Dermis microvascular lymphatic vessel endothelial cell (primary cell): ENCODE measurements around the gene SHROOM2. TPM values are rescaled to one million over a fixed set of nuclear protein-coding genes. Genes with fewer than 3 reads are reported as not detected.
A peak's percentile ranks its signal among the peaks of the same experiment; 100 is the strongest.
"Not testable (repeated sequence)": the region's sequence is repeated elsewhere in the genome, so short reads cannot be mapped to it uniquely, and the experiment has no call there.

Experiments used
- DNase-seq, 2 donors: peaks; one replicate each; pipeline versions ENCODE4 v3.0.0 to v3.0.0-alpha.2; 2010; ENCODE audit warnings: low read depth in 2 of 2
- total RNA-seq: library from RNA; depleted of rRNA; stranded (reverse); fragments of >200 nt; gene quantifications from 2 replicates; pipeline ENCODE4 v1.2.1, GENCODE V29; 2014

SHROOM2 gene
- total RNA-seq, 1 donor from 2014 or later = 5.3 TPM

DNA sequence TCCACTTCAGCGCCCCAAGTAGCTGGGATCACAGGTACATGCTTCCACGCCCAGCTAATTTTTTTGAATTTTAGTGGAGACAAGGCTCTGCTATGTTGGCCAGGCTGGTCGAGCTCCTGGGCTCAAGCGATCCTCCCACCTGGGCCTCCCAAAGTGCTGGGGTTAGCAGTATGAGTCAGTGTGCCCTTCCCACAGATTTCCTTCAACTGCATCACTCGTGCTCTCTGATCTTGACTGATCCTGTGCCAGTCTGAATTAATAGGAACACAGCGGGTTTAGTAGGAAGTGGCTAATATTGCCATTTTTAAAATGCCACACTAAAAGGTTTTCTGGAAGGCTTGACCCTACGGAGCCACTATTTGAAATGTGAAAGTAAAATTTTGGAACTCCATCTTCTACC is 4.3 kb upstream of the SHROOM2 start:
- DNase-seq = no peak

DNA sequence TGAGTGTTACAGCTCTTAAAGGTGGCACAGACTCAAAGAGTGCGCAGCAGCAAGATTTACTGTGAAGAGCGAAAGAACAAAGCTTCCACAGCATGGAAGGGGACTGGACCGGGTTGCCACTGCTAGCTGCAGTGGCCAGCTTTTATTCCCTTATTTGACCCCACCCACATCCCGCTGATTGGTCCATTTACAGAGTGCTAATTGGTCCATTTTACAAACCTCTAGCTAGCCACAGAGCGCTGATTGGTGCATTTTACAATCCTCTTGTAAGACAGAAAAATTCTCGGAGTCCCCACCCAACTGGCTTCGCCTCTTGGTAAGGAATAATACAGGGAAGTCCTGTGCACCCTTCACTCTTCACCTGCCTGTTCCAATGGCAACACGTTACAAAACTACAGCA is 1.9 kb upstream of the SHROOM2 start:
- no peak for DNase-seq

DNA sequence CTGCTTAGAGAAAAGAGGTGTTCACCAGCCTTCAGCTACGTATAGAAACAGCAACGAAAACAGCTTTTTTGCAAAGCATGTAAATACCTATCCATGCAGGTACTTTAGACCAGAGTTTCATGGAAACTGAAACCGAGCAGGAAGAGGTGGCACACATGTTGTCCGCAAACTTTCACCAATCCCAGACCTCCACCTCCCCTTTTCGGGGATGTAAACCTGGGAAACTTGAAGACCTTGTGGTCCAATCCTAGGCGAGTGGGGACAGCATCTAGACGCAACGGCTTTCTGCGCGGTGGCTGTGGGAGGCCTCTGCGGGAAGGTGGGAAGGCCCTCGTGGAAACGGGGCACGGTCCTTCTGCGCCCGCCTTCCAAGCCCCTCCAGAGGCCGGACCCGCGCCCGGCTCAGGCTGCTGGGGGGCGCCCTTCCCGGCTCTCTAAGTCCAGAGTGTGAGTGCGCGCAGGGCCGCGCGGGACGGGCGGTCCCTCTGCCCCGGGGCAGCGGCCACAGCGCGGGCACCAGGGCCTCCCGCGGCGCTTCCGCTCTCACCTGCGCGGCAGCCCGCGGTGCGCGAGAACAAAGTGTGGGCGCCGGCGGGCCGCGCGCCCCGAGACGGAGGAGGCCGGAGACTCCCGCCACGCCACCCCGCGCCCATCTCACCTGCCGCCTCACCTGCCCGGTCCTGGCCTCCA is 830 bp upstream of the SHROOM2 start:
- peak in 1 of 2 donors; percentile 9 for DNase-seq

DNA sequence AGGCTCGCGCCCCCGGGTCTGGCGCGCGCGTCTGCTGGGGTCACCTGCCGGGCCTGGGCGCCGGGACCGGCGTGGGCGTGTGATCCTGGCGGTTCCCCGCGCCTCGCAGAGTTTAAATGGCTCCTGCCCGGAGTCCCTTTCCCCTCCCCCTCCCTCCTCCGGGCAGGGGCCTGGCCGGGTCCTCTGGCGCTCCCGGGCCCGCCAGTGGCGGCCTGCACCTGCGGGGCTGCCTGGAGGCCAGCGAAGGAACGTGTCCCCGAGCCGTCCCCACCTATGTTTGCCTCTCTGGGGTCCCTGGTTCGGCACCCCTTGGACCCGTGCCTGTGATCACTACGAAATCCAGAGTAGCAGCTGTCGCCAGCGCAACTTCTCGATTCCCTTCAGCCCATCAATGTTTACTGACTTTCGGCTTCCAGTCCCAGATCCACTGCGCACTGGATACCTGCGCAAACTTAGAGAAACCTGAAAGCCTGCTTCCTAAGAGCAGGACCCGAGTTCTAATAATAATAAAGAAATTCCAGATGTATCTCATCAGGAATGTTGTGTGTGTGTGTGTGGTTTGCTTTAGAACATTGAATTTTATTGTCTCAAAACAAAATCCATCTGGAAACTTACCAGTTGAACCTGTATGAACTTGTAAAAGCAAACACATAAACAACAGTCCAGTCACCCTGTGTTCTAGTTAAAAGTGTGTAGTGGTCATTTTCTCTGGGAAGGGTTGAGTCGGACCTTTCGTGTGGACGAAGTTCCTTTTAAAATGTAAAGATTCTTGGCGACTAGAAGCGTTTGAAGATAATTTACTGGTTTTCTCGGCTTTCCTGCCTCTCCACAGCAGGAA is 788 bp downstream of the SHROOM2 start:
- DNase-seq = peak in 1 of 2 donors; percentile 26

DNA sequence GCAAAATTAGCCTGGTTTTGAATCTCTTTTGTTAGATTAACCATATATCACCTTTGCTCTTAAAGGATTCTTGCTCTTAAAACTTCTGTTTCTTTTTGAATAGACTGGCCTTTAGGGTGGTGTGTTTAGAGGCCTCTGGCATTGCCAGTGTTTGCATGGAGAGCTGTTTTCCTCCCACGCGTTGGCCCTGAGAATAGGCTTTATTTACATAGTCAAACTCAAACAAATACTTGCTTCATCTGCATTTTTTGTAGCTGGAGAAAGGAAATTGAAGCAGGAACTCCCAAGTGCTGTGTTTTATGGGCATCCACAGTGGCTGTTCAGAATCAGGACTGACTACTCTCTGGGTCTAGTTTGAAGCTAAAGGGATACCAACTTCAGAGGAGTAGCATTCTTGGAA is 2.7 kb downstream of the SHROOM2 start:
- peak; percentile 25 to 72 for DNase-seq

DNA sequence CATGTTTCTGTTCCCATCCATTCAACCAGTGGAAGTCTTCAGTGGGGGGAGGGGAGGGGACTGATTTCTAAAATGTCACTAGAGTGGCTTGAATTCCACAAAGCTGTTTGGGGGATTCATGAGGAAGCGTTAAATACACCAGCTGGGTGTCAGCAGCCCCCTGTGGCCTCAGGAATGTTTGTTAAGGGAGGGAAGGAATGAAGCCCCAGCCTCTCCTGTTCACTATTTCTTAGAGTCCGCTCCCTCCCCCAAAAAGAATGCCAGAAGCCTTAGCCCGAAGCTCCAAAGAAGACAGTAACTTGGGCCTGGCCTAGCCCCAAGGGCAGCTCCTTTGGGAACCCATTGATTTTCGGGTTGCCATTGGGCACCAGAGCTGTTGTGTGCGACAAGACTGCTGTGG is 3.3 kb downstream of the SHROOM2 start:
- no peak for DNase-seq

DNA sequence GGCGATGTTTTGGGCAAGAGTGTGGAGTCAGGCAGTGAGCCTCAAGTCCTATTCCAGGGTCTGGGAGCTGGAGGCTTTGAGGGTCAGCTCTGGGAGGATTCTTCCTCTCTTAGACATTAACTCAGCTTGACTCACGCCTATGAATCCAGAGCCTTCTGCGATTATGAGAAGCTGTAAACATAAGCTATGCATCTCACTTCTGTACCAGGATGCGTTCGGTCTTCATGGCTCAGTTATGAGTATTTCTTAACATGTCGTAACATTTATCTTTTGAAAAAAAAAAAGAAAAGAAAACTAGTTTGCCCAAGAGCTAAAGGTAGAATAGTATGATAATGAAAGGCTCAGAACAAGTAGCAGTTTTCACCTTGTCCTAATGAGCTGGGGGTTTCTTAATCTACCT is 4.6 kb downstream of the SHROOM2 start:
- DNase-seq = no peak

DNA sequence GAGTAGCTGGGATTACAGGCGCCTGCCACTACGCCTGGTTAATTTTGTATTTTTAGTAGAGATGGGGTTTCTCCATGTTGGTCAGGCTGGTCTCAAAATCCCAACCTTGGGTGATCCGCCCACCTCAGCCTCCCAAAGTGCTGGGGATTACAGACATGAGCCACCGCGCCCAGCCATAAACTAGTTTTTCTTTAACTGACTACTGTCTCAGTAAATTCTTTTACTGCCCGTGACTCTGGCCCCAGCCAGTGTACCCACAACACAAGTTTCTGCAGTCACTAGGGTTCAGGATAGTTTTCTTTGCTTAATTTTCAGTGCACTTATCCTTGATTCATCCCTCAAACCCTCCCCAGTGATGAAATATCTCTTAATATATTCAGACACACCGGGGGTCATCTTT is 8.3 kb downstream of the SHROOM2 start:
- no peak for DNase-seq

DNA sequence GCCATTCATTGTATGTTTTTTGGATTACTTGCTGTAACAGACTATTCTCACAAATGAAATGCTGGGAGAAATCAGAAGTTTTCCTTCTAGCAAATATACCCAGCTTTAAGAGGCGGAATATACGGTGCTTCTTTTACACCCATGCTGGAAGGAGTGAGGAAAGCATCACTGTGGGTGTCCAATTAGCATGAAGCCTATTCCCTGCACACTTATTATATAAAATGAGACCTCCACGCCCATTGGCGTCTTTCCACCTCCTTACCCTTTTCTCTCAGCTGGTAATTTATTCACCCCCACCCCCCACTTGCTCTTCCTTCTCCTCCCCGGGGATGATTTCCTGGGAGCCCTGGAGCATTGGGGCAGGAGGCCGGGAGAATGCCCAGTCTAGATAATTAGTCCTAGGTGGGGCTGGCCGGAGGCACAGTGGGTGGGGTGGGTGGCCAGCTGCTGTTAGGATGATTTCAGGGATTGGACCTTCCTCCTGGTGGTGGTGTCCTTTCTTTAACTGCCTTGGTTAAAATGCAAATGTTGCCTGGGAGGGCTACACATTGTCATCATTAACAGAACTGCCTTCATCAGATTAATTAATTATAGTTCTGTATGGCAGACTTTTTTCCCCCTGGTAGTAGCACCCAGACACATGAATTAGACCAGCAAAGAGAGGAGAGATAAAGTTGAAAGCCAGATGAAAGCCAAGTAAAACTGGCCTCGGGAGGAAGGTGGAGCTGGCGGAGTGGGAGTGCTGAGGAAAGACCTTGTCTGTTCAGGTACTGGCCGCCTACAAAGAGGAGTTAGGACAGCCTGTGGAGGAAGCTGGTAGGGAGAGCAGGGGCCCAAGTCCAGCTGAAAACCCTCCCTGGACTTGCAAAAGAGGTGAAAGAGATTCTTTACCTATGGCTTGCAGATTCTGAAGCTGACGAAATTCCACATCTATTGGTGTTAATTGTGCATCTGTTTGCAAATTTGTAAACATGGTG is 11.4 kb downstream of the SHROOM2 start:
- no peak for DNase-seq

DNA sequence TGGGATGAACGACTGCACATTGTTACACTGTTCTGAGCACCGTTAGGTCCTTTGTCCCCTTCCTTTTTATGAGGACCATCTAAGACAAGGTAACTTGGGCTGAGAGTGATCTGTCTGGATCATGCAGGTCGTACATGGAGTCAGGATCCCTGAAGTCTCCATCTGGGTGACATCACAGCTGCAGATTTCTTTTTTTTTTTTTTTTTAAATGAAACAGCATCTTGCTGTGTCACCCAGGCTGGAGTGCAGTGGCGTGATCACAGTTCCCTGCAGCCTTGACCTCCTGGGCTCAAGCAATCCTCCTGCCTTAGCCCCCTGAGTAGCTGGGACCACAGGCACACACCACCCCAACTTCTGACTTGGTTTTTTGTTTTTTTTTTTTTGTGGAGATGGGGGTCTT is 16.5 kb downstream of the SHROOM2 start:
- no peak for DNase-seq

DNA sequence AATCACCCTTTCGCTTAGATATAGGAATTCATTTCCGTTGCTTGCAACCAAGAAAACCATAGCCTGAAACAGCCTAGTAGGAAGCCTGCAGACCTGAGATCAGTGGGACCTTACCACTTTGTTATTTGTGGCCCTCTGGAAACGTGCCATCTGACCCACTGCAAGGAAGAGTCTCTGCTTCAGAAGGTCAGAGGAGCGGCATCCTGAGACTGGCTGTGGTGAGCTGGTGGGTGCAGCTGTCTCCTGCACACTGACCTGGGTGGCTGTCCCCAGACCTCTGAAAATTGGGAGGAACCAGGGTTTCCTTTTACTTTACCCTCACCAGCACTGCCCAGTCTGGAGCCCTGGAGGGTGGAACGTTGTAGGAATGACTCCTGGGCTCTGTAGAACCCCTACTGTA is 18.2 kb downstream of the SHROOM2 start:
- DNase-seq = no peak

DNA sequence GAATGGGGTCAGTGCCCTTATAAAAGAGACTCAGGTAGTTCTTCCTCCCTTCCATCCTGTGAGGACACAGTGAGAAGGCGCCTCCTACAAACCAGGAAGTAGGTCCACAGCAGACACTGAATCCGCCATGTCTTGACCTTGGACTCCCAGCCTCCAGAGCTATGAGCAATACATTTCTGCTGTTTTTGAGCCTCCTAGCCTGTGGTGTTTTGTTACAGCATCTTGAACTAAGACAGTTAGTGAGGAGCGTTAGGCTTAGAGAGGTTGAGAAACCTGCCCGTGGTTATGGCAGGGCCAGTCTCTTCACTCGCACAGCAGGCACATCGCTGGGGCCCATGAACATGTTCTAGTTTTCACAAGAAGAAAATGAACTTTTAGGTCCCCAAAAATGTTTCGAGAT is 19.7 kb downstream of the SHROOM2 start:
- no peak for DNase-seq

DNA sequence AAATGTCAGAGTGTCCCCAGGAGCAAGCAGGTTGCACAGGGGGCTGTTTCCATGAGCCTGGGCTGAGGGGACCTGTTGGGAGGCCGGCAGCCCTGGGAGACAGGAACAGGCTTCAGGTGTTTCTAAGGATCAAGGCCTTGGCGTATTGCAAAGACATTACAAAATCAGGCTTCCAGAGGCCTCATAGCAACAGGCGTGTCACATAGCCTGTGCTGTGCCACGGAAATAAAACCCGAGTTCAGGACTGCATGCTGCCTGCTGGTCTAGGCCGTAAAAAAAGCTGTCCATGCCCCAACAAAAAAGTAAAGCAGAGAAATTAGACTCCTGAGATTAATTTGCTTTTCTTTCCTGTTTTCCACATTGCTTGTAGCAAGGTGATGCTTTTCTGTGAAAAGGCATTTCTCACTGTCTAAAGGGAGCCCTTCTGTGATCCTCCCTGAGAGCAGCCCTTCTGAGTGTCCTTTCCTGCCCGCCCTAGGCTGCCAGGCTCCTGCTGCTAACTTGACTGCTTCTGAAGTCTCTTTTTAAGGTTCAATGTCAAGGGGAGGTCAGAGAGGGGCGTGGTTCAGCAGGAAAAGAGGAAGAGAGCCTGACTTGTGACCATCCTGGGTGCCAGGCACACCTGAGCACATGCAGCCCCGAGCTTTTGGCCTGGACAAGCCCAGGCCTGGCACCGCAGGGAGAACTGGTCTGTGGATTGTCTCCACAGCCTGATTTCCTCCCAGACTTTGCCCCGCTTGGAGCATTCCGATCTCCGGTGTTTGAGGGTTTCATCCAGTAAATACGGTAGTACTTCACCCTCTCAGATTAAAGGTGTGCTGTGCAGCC is 21.3 kb downstream of the SHROOM2 start:
- no peak for DNase-seq

DNA sequence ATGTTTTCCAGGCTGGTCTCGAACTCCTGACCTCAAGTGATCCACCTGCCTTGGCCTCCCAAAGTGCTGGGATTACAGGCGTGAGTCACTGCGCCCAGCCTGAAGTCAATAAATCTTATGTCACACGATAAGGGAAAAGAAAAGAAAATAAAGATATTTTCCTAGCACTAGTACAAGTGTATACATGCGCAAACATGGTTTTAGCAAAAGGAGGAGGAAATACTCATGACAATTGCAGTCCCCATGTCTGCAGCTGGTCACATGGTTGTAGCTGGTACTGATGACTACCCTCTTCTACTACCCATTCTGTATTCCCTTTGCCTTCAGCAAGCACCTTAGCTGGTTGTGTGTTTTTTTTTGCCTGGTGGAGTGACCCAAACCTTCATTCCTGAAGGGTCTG is 23.6 kb downstream of the SHROOM2 start:
- not testable (repeated sequence) for DNase-seq

DNA sequence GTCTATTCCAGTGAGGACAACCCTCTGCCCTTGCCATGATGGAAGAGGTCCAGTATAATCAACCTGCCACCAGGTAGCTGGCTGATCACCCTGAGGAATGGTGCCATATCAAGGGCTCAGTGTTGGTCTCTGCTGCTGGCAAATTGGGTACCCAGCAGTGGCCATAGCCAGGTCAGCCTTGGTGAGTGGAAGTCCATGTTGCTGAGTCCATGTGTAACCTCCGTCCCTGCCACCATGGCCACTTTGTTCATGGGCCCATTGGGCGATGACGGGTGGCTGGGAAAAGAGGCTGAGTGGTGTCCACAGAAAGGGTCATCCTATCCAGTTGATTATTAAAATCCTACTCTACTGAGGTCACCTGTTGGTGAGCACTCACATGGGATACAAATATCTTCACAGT is 24.9 kb downstream of the SHROOM2 start:
- not testable (repeated sequence) for DNase-seq

DNA sequence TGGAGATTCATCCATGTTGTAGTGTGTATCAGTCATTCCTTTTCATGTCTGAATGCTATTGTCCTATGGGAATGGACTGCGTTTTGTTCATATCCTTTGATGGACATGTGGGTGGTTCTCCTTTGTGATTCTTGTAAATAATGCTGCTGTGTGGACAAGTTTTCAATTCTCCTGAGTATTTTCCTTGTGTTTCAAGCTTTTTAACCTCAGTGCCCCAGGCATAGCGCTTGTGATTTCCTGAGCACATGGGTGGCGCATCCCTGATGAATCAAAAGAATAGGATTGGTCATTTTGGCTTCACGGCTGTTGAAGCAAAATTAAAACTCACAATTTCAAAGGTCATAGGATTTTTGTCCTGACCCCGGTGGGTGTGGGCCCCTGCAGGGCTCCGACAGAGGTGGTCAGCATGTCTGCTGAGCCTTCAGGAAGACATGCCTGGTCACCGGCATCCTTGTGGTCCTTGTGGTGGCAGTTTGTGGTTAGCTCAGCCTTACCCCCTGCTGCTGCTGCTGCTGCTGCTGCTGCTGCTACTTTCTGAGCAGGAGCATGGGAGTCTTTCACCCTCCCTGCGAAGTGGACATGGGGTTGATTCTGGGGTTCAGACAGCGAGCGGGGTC is 30.0 kb downstream of the SHROOM2 start:
- peak in 1 of 2 donors; percentile 12 for DNase-seq

DNA sequence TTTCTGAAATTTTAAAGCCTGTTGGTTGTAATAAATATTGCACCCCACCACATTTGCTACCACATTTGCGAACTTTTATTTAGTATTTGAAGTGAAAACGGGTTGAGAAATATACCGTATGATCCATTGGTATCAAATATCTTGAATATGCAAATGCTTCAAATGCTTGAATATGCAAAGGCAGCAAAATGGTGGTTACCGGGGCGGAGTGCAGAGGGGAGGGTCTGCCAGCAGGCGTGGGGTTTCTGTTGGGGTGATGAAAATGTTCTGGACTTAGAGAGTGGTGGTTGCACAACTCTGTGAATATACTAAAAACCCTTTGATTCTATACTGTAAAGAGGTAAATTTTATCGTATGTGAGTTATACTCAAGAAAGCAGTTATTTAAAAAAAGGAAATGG is 35.3 kb downstream of the SHROOM2 start:
- no peak for DNase-seq

DNA sequence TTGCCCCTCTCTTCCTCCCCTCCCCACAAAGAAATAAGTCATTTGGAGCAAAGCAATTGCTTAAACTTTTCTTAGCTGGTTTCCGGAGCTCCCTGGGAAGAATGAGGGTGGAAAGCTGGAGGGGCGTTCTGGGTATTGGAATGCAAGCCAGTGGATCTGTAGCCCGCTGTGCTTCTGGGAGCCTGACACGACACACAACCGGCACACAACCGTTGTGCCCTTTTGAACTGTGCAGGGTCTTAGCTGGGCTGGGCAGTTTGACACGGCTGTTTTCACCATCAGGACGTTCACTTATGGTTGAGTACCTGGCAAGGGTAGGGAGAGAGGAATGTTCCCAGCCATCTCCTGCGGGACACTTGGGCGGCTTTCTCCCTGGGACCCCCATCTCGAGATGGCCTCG is 38.3 kb downstream of the SHROOM2 start:
- DNase-seq = no peak

DNA sequence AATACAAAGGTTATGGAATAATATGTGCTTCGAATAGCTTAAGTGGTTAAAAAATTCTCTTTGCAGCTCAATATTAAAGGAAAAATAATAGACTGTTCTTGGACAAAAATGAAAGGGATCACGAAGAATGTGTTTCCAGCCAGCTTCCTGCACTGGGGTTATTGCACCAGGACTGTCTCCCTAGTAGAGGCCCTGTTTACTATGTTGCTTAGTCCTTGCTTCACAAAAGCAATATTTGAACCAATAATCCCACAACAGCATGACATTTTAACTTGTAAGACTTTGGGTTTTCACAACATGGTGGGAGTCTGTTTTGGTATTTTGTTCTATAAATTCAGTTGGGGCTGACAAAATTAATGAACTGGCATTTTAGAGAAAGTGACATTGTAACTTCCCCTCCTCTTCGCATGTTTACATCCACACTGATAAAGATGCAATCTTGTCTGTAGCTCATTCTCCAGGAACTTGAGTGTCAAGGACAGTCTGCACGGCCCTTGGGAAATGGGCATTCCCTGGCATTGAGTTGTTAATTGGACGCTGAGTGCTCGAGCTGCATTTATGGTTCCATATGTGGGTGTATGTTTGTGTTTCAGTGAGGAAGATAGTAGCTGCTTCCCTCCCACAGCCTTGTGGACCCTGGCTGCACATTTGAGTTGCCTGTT is 39.0 kb downstream of the SHROOM2 start:
- no peak for DNase-seq

DNA sequence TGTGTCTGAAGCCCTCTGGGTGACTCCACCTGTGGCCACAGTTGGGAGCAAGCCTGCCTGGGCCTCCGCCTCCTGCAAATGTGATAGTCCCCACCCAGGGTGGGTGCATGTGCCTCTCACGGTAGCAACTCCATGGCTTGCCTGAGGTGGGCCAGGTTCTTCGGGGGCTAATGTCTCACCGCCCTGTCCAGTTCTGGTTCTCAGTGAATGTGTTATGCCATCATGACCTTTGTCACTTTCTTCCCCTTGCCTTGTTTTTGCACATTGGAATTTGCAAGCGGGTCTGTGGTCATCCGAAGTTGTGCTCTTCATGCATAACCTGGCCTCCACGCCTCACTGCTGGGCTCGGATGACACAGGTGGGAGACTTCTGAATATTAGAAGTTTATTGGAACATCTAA is 39.7 kb downstream of the SHROOM2 start:
- DNase-seq = no peak
